CD4-positive, CD25-positive, alpha-beta regulatory T cell (primary cell): ENCODE data around the gene AKR1D1. TPM values are rescaled to one million over a fixed set of nuclear protein-coding genes. Genes with fewer than 3 reads are reported as not detected.

Experiments
- polyA plus RNA-seq, 4 donors: library from polyadenylated mRNA; unstranded; fragments of 300-500 nt; fragmentation: Illumina TruSeq; gene quantifications; one replicate each; pipeline ENCODE4 v1.2.3, GENCODE V29; 2021
- total RNA-seq: library from RNA; stranded (reverse); gene quantifications from one replicate; pipeline ENCODE4 v1.2.3, GENCODE V29; 2022

AKR1D1 gene
- total and polyA plus RNA-seq, 5 donors from 2014 or later, result not detected

Other genes with a start within 250 kb of the AKR1D1 start
- gene DGKI, start 229.5 kb upstream of the AKR1D1 start, total RNA-seq, result not detected
- not detected for gene DGKI, start 229.5 kb upstream of the AKR1D1 start, polyA plus RNA-seq
- 27.3 TPM for gene CREB3L2, start 74.4 kb upstream of the AKR1D1 start, total RNA-seq
- gene CREB3L2, start 74.4 kb upstream of the AKR1D1 start, polyA plus RNA-seq, result 10 to 100 TPM; 12.0 to 16.0 (median 14.5) TPM